ENCODE measurements around the gene PDXP.

The PDXP gene

DNA sequence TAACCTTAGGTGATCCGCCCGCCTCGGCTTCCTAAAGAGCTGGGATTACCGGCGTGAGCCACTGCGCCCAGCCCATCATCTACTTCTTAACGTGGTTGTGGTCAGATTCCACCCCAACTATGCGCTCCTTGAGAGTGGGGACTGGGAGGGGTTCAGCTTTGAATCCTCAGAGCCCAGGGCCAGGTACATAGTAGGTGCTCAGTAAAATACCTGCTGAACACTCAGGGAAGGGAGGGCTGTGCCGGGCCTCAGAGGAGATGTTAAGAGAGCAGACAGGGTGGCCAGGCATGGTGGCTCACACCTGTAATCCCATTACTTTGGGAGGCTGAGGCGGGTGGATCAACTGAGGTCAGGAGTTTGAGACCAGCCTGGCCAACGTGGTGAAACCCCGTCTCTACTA, 15.7 kb downstream of the PDXP start:
- no peak for TF ChIP-seq CTCF (IDR thresholded peaks at IDR 0.05; ENCODE audit: extremely low read depth, insufficient read depth, missing control alignments)
- in situ Hi-C loops (cut with MboI; ENCODE audit: low pct_unique_long_range_greater_than_20kb, low sequenced_read_pairs, unreplicated experiment) = loop anchor here (10.0 kb wide), 1 partner anchor 49 kb away; no protein-coding TSS in a partner anchor

GRCh38 chr22:37674951-37675929, 16.7 kb downstream of the PDXP start, which contains the start of gene LGALS1:
Gene LGALS1 (plus strand): TSS chr22:37675636. CDS start chr22:37675703, 67 bp downstream.
- in situ Hi-C loops (cut with MboI; ENCODE audit: low pct_unique_long_range_greater_than_20kb, low sequenced_read_pairs, unreplicated experiment) = loop anchor here (10.0 kb wide), 1 partner anchor 50 kb away; no protein-coding TSS in a partner anchor
- DNase-seq (ENCODE audit: low spot score) = peak; percentile 82
- TF ChIP-seq CTCF (IDR thresholded peaks at IDR 0.05; ENCODE audit: extremely low read depth, insufficient read depth, missing control alignments) = no peak

More for the DNA sequence above, 15.7 kb downstream of the PDXP start:
- no peak for DNase-seq (ENCODE audit: low spot score)

DNA sequence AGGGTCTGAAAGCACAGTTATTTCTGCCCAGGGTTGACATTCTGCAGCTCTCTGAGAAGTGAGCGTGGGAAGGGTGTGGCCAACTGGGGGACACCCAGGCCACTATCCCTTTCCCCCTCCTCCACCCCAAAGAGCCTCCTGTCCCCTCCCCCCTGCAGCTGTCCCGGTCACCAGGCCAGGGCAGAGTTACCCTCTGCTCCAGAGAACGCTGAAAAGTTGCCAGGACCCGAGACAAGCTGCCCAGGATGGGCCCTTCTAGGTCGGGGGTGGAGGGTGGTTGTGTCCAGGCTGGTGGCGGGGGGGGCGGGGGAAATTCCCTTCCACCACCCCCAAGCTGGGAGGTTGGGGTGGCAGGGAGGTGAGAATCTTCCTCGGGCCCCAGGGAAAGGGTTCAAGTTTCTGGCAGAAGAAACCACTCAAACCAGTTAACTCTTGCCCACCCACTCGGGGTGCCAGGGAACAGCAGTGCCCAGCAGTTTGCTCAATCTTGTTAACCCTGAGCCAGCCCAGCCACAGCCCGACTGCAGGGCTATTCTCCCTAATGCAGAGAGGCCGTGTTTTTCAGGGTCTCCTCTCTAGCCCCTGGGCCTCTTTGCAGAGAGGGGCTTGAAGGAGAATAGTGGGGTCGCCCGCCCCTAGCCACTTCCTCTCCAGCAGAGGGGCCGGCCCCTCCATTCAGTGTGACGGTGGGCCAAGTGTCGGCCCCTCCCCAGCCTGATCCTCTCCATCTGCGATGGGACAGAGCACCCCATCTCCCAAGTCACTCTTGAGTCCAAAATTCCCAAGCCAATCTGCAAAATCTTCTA, 17.6 kb downstream of the PDXP start:
- no peak for TF ChIP-seq CTCF (IDR thresholded peaks at IDR 0.05; ENCODE audit: extremely low read depth, insufficient read depth, missing control alignments)
- in situ Hi-C loops (cut with MboI; ENCODE audit: low pct_unique_long_range_greater_than_20kb, low sequenced_read_pairs, unreplicated experiment) = loop anchor here (10.0 kb wide), 1 partner anchor 51 kb away; no protein-coding TSS in a partner anchor
- no peak for DNase-seq (ENCODE audit: low spot score)

- in situ Hi-C loops (cut with MboI; ENCODE audit: low pct_unique_long_range_greater_than_20kb, low sequenced_read_pairs, unreplicated experiment) = loop anchor here (10.0 kb wide), 1 partner anchor 52 kb away; no protein-coding TSS in a partner anchor
- no peak for TF ChIP-seq CTCF (IDR thresholded peaks at IDR 0.05; ENCODE audit: extremely low read depth, insufficient read depth, missing control alignments)
Measured at GRCh38 chr22:37676736-37677492, 18.4 kb downstream of the PDXP start.

DNA sequence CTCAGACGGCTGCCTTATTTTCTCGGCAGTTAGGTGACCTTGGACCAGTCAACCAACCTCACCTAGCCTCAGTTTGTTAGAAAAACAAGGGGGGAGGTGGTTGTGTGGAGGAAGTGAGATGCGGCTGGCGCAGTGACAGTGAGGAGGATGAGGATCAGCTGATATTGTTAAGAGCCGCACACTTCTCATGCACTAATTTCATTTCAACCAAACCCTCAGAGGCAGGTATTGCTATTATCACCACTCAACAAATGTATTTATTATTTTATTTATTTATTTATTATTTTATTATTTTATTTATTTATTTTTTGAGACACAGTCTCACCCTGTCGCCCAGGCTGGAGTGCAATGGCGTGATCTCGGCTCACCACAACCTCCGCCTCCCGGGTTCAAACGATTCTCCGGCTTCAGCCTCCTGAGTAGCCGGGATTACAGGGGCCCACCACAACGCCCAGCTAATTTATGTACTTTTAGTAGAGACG, 19.0 kb downstream of the PDXP start:
- DNase-seq (ENCODE audit: low spot score) = no peak
- TF ChIP-seq CTCF (IDR thresholded peaks at IDR 0.05; ENCODE audit: extremely low read depth, insufficient read depth, missing control alignments) = no peak
- in situ Hi-C loops (cut with MboI; ENCODE audit: low pct_unique_long_range_greater_than_20kb, low sequenced_read_pairs, unreplicated experiment) = loop anchor here (10.0 kb wide), 1 partner anchor 53 kb away; no protein-coding TSS in a partner anchor

More at GRCh38 chr22:37676736-37677492, 18.4 kb downstream of the PDXP start:
- peak; percentile 89 for DNase-seq (ENCODE audit: low spot score)
